ENCODE results near the gene TNFRSF12A. TPM values are rescaled to one million over a fixed set of nuclear protein-coding genes. Genes with fewer than 3 reads are reported as not detected.

Gene TNFRSF12A
- total RNA-seq, 4 donors from 2014 or later: 4.1 to 56.4 (median 39.8) TPM

DNA sequence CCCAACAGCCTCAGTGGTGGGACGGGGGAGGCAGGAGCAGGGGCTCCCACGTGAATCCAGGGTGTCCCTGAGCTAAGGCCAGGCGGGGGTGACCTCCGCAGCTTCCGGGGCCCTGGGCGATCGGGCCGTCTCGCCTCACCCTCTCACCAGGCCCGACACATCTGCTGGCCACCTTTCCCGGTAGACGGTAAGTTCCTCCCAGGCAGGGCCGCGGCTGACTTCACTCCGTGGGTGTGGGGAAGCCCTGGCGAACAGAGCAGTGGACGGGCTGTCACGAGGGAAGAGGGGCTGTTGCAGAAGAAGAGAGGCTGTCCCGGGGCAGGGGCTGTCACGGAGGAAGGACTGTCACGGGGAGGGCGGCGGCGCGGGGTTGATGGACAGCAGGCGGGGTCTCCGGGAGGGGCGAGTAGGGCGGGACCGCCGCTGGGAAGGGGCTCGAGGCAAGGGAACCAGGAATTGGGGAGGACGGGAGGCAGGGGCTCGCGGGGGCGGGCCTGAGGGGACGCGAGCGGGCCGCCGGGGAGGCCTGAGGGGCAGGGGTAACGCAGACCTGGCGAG, 40.4 kb upstream of the TNFRSF12A start:
- DNase-seq: no peak
- H3K4me1 ChIP-seq: peaks cover 5 to 23% (median 7%) of the 10 kb centered on the region in 4 donors
- TF ChIP-seq POLR2A (IDR thresholded peaks at IDR 0.05) (no peak), CTCF (IDR thresholded peaks at IDR 0.05) (no peak)
- peak overlapping the region; percentile 74 to 93 (median 76) for H3K4me3 ChIP-seq
- H3K9me3 ChIP-seq: no peaks in the 10 kb centered on the region
- no peaks in the 10 kb centered on the region for H3K27me3 ChIP-seq
- H3K36me3 ChIP-seq: no peaks in the 10 kb centered on the region
- peak overlapping the region in 1 of 4 donors; percentile 85 for H3K27ac ChIP-seq

- DNase-seq: peak; percentile 86 to 96 (median 96)
- H3K4me3 ChIP-seq: peak within 1 kb of the TSS; percentile 74 to 93 (median 76)
- no peaks in the 10 kb centered on the region for H3K36me3 ChIP-seq
- H3K27me3 ChIP-seq: no peaks in the 10 kb centered on the region
- no peak for TF ChIP-seq CTCF (IDR thresholded peaks at IDR 0.05)
- peak; percentile 97 for TF ChIP-seq POLR2A (IDR thresholded peaks at IDR 0.05)
- peaks cover 5 to 23% (median 7%) of the 10 kb centered on the region in 4 donors for H3K4me1 ChIP-seq
- peak within 1 kb of the TSS; percentile 85 to 93 (median 89) for H3K27ac ChIP-seq
- no peaks in the 10 kb centered on the region for H3K9me3 ChIP-seq
These were observed 39.7 kb upstream of the TNFRSF12A start, which contains the start of gene PKMYT1 for GRCh38 chr16:2980227-2981176. Gene PKMYT1 (minus strand): TSS chr16:2980446. CDS start chr16:2979657, 789 bp downstream.

- no peak for TF ChIP-seq CTCF (IDR thresholded peaks at IDR 0.05)
- TF ChIP-seq POLR2A (IDR thresholded peaks at IDR 0.05): no peak
- peaks cover 5 to 23% (median 7%) of the 10 kb centered on the region in 4 donors for H3K4me1 ChIP-seq
- H3K27me3 ChIP-seq: no peaks in the 10 kb centered on the region
- DNase-seq: no peak
- H3K27ac ChIP-seq: no peak overlapping the region
- H3K9me3 ChIP-seq: no peaks in the 10 kb centered on the region
- peak overlapping the region in 3 of 4 donors; percentile 75 to 93 (median 76) for H3K4me3 ChIP-seq
- H3K36me3 ChIP-seq: no peaks in the 10 kb centered on the region
These were observed 38.8 kb upstream of the TNFRSF12A start for GRCh38 chr16:2981177-2981898.

- H3K27me3 ChIP-seq: no peaks in the 10 kb centered on the region
- no peak for TF ChIP-seq CTCF (IDR thresholded peaks at IDR 0.05)
These were observed 38.3 kb upstream of the TNFRSF12A start for GRCh38 chr16:2981899-2982250.

GRCh38 chr16:2982402-2982801, 37.8 kb upstream of the TNFRSF12A start:
- no peaks in the 10 kb centered on the region for H3K27me3 ChIP-seq
- DNase-seq: no peak
- no peak overlapping the region for H3K4me3 ChIP-seq
- H3K9me3 ChIP-seq: no peaks in the 10 kb centered on the region
- no peak overlapping the region for H3K27ac ChIP-seq
- TF ChIP-seq CTCF (IDR thresholded peaks at IDR 0.05): no peak
- TF ChIP-seq POLR2A (IDR thresholded peaks at IDR 0.05): no peak
- peaks cover 5 to 23% (median 7%) of the 10 kb centered on the region in 4 donors for H3K4me1 ChIP-seq
- no peaks in the 10 kb centered on the region for H3K36me3 ChIP-seq

More at GRCh38 chr16:2981899-2982250, 38.3 kb upstream of the TNFRSF12A start:
- H3K36me3 ChIP-seq: no peaks in the 10 kb centered on the region
- H3K4me3 ChIP-seq: no peak overlapping the region
- H3K4me1 ChIP-seq: peaks cover 5 to 23% (median 7%) of the 10 kb centered on the region in 4 donors
- H3K27ac ChIP-seq: no peak overlapping the region
- H3K9me3 ChIP-seq: no peaks in the 10 kb centered on the region
- no peak for DNase-seq

Data from Peyer's patch (tissue), 4 donors.